Dermis microvascular lymphatic vessel endothelial cell (primary cell): ENCODE results near the gene LNX1. TPM values are rescaled to one million over a fixed set of nuclear protein-coding genes. Genes with fewer than 3 reads are reported as not detected.

ENCODE experiments used
- total RNA-seq: library from RNA; depleted of rRNA; stranded (reverse); fragments of >200 nt; gene quantifications from 2 replicates; pipeline ENCODE4 v1.2.1, GENCODE V29; 2014

The LNX1 gene
- total RNA-seq, 1 donor from 2014 or later: 5.1 TPM

Other genes with a start within 250 kb of the LNX1 start
- gene SCFD2, start 225.4 kb downstream of the LNX1 start, total RNA-seq: 11.3 and 13.8 TPM in 2 replicates
- gene FIP1L1, start 213.8 kb downstream of the LNX1 start, total RNA-seq: 40.6 and 46.3 TPM in 2 replicates